GM19035 (cell line): ENCODE results near the gene SERGEF.

ENCODE experiments used
- ATAC-seq: cut with Tn5 transposase; IDR thresholded peaks from one replicate; pipeline ENCODE4 v1.9.1; 2021; ENCODE audit not compliant: unreplicated experiment

SERGEF gene

GRCh38 chr11:17760102-17761029 lies 252.5 kb downstream of the SERGEF start:
- ATAC-seq = peak; percentile 67

GRCh38 chr11:17755891-17756290 lies 257.0 kb downstream of the SERGEF start:
- no peak for ATAC-seq

- no peak for ATAC-seq
These were observed 259.2 kb downstream of the SERGEF start for GRCh38 chr11:17753641-17754040.

GRCh38 chr11:17753153-17753552 lies 259.7 kb downstream of the SERGEF start:
- ATAC-seq = no peak

GRCh38 chr11:17752144-17752543 lies 260.7 kb downstream of the SERGEF start:
- no peak for ATAC-seq

- ATAC-seq = no peak
These were observed 261.3 kb downstream of the SERGEF start for GRCh38 chr11:17751558-17751957.

- no peak for ATAC-seq
These were observed 262.1 kb downstream of the SERGEF start for GRCh38 chr11:17750801-17751165.

- ATAC-seq = no peak
These were observed 262.6 kb downstream of the SERGEF start for GRCh38 chr11:17750013-17750800.

GRCh38 chr11:17748761-17749721 lies 263.8 kb downstream of the SERGEF start:
- ATAC-seq = no peak

GRCh38 chr11:17748044-17748443 lies 264.8 kb downstream of the SERGEF start:
- no peak for ATAC-seq

- no peak for ATAC-seq
These were observed 265.5 kb downstream of the SERGEF start for GRCh38 chr11:17747131-17747955.

- ATAC-seq = no peak
These were observed 266.8 kb downstream of the SERGEF start for GRCh38 chr11:17746096-17746495.

GRCh38 chr11:17745023-17745772 lies 267.6 kb downstream of the SERGEF start:
- ATAC-seq = no peak

- ATAC-seq = no peak
These were observed 268.5 kb downstream of the SERGEF start for GRCh38 chr11:17744151-17744940.

- ATAC-seq = no peak
These were observed 269.1 kb downstream of the SERGEF start for GRCh38 chr11:17743808-17744119.

- ATAC-seq = no peak
These were observed 269.6 kb downstream of the SERGEF start for GRCh38 chr11:17743026-17743807.

GRCh38 chr11:17742019-17742418 lies 270.8 kb downstream of the SERGEF start:
- ATAC-seq = no peak

GRCh38 chr11:17741487-17741886 lies 271.4 kb downstream of the SERGEF start:
- ATAC-seq = no peak
